Astrocyte of the spinal cord (primary cell): ENCODE measurements around the gene TBC1D17.
A peak's percentile ranks its signal among the peaks of the same experiment; 100 is the strongest.

ENCODE experiments used
- DNase-seq: peaks from one replicate; pipeline ENCODE4 v3.0.0; 2011; ENCODE audit warnings: low read depth, low spot score
- H3K4me3 ChIP-seq: 2 replicates; pipeline ENCODE4 v1.5.1; 2011; ENCODE audit warnings: low read depth, mild to moderate bottlenecking, low read length, moderate library complexity
- in situ Hi-C: cut with HindIII; loops from 2 replicates; pipeline ENCODE4 v1.10.0; 2017; ENCODE audit warnings: low sequenced_read_pairs
- TF ChIP-seq, protein P1 (sequence below): IDR thresholded peaks from 2 replicates; pipeline ENCODE4 v1.5.1; 2012; ENCODE audit warnings: low read depth, mild to moderate bottlenecking, low read length, inconsistent platforms

Gene TBC1D17

DNA sequence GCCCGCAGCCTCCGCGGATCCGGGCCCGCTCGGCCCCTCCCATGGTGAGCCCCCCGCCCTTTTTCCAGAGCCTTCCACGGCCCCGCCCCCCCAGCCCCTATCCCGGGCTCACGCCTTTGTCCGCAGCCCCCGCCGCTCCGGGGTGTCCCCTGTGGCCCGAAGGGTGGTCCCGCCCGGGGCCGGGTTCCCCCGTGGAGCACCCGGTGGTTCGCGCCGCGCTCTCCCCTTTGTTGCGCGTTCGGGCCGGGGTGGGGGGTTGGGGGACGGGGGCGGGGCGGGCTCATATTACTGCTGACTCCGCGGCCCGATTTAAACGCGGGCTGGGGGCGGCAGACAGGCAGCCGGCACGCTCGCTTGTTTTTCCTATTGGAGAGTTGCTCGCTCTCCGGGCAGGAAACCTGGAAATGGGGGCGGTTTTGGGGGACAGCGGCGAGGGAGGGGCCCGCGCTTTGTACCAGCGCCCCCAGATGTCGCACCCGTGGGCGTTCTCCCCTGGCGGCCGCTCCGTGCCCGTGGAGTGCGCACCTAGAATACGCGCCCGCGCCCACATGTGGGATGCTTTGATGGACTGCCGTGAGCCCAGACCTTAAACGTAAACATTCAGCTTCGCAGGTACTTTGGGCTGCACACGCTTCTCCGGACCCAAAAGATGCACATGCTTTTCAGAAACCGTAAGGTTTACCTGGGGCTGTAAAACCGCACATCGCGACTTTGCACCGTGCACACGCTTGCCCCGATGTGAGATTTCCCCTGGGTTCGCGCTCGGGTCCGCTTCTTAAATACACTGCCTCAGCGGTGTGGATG, 25.8 kb upstream of the TBC1D17 start:
- DNase-seq, result no peak
- in situ Hi-C loops, result no loop called here
- peak overlapping the region; percentile 88 for H3K4me3 ChIP-seq
- TF ChIP-seq, protein P1, sequence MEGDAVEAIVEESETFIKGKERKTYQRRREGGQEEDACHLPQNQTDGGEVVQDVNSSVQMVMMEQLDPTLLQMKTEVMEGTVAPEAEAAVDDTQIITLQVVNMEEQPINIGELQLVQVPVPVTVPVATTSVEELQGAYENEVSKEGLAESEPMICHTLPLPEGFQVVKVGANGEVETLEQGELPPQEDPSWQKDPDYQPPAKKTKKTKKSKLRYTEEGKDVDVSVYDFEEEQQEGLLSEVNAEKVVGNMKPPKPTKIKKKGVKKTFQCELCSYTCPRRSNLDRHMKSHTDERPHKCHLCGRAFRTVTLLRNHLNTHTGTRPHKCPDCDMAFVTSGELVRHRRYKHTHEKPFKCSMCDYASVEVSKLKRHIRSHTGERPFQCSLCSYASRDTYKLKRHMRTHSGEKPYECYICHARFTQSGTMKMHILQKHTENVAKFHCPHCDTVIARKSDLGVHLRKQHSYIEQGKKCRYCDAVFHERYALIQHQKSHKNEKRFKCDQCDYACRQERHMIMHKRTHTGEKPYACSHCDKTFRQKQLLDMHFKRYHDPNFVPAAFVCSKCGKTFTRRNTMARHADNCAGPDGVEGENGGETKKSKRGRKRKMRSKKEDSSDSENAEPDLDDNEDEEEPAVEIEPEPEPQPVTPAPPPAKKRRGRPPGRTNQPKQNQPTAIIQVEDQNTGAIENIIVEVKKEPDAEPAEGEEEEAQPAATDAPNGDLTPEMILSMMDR, result no peak

DNA sequence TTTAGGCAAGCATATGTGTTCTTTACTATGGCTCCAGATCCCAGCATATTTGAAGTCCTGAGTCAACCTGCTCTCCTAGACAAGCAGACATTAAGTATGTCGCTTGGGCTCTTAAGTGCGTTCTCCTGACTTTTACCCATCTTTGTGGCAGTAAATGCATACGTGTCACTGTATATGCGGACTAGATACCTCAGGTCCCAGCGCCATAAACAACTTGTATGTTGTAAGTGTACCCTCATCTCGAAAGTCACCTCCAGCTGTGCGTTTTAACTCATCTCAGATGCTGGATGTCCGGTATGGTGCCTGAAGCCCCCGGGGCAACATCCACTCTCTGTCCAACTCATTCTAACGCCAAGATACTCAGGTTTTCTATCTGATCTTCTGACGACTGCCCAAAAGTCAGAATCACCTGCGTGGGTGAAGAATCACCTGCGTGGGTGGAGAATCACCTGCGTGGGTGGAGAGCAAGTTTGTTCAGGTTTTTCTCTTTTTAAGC, 24.8 kb upstream of the TBC1D17 start:
- no peak for DNase-seq
- TF ChIP-seq, protein P1, result no peak

DNA sequence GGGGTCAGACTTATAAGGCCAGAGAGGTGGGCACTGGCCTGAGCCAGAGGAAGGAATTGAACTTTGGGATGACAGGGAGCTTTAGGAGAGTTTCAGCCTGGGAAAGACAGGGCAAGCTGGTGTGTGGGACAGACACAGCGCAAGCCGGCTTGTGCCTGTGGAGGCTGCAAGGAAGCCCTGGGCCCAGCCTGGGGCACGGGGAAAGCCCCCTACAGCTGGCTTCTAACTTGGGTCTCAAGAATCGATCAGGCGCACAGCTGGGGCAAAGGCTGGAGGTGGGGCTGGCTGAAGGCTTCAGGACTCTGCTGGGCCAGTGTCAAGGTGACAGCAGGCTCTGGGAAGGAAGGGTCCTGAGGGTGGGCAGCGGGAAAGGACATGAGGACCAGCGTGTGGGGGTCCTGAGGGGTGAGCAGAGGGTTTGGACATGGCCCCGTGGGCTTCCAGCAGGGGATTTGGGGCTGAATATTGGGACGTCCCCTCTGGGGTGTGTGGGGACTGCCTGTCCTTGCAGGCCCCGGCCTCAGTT, 23.6 kb upstream of the TBC1D17 start:
- H3K4me3 ChIP-seq, result no peak overlapping the region
- in situ Hi-C loops, result no loop called here
- TF ChIP-seq, protein P1, result no peak
- no peak for DNase-seq

More for the DNA sequence above, 24.8 kb upstream of the TBC1D17 start:
- peak overlapping the region; percentile 88 for H3K4me3 ChIP-seq
- in situ Hi-C loops, result no loop called here

DNA sequence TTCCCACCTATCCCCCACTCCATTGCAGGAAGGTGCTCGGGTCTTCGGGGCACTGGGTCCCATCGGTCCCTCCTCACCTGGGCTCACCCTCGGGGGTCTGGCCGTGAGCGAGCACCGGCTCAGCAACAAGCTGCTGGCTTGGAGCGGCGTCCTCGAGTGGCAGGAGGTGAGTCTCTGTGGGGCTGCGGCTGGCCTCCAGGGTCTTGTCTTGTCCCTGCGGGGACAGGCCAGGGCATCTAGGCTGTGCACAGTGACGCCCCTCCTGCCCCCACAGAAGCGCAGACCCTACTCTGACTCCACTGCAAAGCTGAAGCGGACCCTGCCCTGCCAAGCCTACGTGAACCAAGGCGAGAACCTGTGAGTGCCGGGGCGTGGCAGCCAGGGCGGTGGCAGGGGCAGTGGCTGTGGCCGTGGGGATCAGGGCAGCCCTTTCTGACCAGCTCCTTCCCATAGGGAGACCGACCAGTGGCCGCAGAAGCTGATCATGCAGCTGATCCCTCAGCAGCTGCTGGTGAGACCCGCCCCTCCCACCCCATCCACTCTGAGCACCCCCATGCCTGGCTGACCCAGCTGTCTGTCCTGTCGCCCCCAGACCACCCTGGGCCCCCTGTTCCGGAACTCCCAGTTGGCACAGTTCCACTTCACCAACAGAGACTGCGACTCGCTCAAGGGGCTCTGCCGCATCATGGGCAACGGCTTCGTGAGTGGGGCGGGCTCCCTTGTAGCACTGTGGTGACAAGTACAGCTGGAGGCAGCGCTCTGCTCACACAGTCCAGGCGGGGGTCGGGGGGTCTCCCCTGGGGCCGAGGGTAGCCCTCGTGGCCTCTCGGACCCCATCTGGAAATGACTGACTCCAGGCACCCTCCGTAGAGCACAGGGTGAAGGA, 22.9 kb upstream of the TBC1D17 start:
- in situ Hi-C loops, result no loop called here
- H3K4me3 ChIP-seq, result no peak overlapping the region
- no peak for DNase-seq
- TF ChIP-seq, protein P1, result no peak

DNA sequence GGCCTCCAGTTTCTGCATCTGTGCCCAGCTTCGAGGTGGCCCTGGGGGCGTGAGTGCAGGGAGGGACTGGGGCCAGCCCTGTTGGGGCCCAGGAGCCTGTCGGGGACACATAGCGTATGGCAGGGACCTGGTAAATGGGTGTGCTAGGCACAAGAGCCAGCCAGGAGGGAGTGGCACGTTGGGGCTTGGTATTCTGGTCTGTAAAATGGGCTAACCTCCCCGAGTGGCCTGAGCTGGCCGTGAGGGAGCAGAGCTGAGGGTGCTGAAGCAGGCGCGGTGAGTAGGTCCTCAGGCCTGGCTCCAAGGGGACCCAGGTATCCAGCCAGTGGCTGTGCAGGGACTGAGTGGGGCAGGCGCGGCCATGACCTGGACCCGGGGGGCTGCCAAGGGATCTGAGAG, 22.2 kb upstream of the TBC1D17 start:
- no peak for DNase-seq
- in situ Hi-C loops, result no loop called here
- no peak overlapping the region for H3K4me3 ChIP-seq
- TF ChIP-seq, protein P1, result no peak
